ENCODE results near the gene ALB. TPM values are rescaled to one million over a fixed set of nuclear protein-coding genes. Genes with fewer than 3 reads are reported as not detected.

ALB gene
- total and polyA plus RNA-seq, 2 of the 8 experiments (the other 6 are each of a cell fraction or from before 2014, with no cell fraction given) = 0.12 TPM; not detected in 1

DNA sequence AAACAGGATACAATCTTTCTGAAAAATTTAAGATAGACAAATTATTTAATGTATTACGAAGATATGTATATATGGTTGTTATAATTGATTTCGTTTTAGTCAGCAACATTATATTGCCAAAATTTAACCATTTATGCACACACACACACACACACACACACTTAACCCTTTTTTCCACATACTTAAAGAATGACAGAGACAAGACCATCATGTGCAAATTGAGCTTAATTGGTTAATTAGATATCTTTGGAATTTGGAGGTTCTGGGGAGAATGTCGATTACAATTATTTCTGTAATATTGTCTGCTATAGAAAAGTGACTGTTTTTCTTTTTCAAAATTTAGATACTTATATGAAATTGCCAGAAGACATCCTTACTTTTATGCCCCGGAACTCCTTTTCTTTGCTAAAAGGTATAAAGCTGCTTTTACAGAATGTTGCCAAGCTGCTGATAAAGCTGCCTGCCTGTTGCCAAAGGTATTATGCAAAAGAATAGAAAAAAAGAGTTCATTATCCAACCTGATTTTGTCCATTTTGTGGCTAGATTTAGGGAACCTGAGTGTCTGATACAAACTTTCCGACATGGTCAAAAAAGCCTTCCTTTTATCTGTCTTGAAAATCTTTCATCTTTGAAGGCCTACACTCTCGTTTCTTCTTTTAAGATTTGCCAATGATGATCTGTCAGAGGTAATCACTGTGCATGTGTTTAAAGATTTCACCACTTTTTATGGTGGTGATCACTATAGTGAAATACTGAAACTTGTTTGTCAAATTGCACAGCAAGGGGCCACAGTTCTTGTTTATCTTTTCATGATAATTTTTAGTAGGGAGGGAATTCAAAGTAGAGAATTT, 5.2 kb downstream of the ALB start:
- Histone ChIP-seq H4K91ac (replicated peaks; ENCODE audit: insufficient read length, low read length) (no peak overlapping the region), H3K9me3 (ENCODE audit: insufficient read depth in 2 of 2, low read depth in 1 of 2, low read length in 1 of 2) (no peaks in the 10 kb centered on the region), H2BK120ac (replicated peaks; ENCODE audit: low read depth, low read length) (no peak overlapping the region), H3K4me3 (ENCODE audit: extremely low read depth in 1 of 4, insufficient read depth in 2 of 4, low read depth in 3 of 4, low read length in 4 of 4) (no peak overlapping the region), H3K79me1 (ENCODE audit: low read depth, low read length) (no peaks in the 10 kb centered on the region), H3K56ac (replicated peaks; ENCODE audit: insufficient read length, low read depth, low read length) (no peak overlapping the region), H2BK20ac (ENCODE audit: low read length) (no peak overlapping the region), H3K9ac (replicated peaks in 1 of 4; ENCODE audit: extremely low read depth in 1 of 4, low read depth in 3 of 4, low read length in 3 of 4) (no peak overlapping the region), H3K27me3 (replicated peaks in 1 of 4; ENCODE audit: control insufficient read depth in 3 of 4, extremely low read depth in 1 of 4, insufficient read depth in 3 of 4, low read length in 3 of 4) (no peaks in the 10 kb centered on the region), H2BK5ac (ENCODE audit: low read depth, low read length) (no peak overlapping the region), H2AFZ (ENCODE audit: low read length) (no peak overlapping the region), H3K4ac (replicated peaks; ENCODE audit: insufficient read length, low read depth, low read length) (no peak overlapping the region), H3K23ac (ENCODE audit: insufficient read length) (no peak overlapping the region), H3K79me2 (ENCODE audit: control insufficient read depth in 1 of 2, insufficient read depth in 2 of 2, low read length in 2 of 2) (no peaks in the 10 kb centered on the region), H4K5ac (ENCODE audit: insufficient read length, low read depth, low read length) (no peak overlapping the region), H4K8ac (ENCODE audit: extremely low read depth, insufficient read depth, low read length) (no peak overlapping the region), H4K20me1 (replicated peaks in 1 of 2; ENCODE audit: control insufficient read depth in 1 of 2, insufficient read depth in 2 of 2, low read length in 2 of 2) (no peaks in the 10 kb centered on the region), H2AK5ac (ENCODE audit: low read depth, low read length) (no peak overlapping the region), H3K23me2 (ENCODE audit: low read depth, low read length) (no peaks in the 10 kb centered on the region), H2BK12ac (ENCODE audit: low read depth, low read length) (no peak overlapping the region), H3K4me2 (ENCODE audit: insufficient read depth in 1 of 2, low read depth in 2 of 2, low read length in 2 of 2) (no peak overlapping the region), H3K4me1 (replicated peaks in 1 of 4; ENCODE audit: control insufficient read depth in 3 of 4, insufficient read depth in 4 of 4, low read length in 3 of 4) (peaks cover 0 to 4% (median 1%) of the 10 kb centered on the region in 4 experiments; a peak in 2 of 7 replicates), H3K14ac (ENCODE audit: insufficient read length) (no peak overlapping the region), H3K27ac (ENCODE audit: low read depth, low read length) (no peak overlapping the region), H3K36me3 (ENCODE audit: control insufficient read depth in 2 of 4, insufficient read depth in 4 of 4, low read length in 3 of 4) (no peaks in the 10 kb centered on the region), H3K18ac (ENCODE audit: extremely low read depth, low read length) (no peak overlapping the region), H2BK15ac (ENCODE audit: low read length) (no peak overlapping the region)
- DNase-seq (ENCODE audit: low read depth in 1 of 2, low spot score in 2 of 2) = no peak
- WGBS, 2 experiments (ENCODE audit: extremely low coverage in 1 of 2, insufficient coverage in 1 of 2, insufficient read length in 1 of 2, insufficient replicate concordance in 2 of 2, low coverage in 1 of 2, low lambda C conversion rate in 2 of 2, missing lambda C conversion rate in 1 of 2) = 88% methylated on average over 6 of the region's 6 CpGs; no CpG with 5 or more reads in 1 of the 2 experiments
- ChIA-PET CTCF (ENCODE audit: partially characterized antibody) (interaction anchor here (0.7 to 2.2 kb wide), 3 partner anchors 37 to 404 kb away, joined by 3 to 5 read pairs (median 3); no protein-coding TSS in a partner anchor), POLR2A (ENCODE audit: partially characterized antibody) (no interaction called here)
- no peak for FAIRE-seq
- TF ChIP-seq HDAC2 (IDR thresholded peaks at IDR 0.05; ENCODE audit: borderline replicate concordance in 1 of 2, low read depth in 2 of 2, low read length in 2 of 2) (no peak), RBBP5 (IDR thresholded peaks at IDR 0.05; ENCODE audit: borderline replicate concordance, low read depth, low read length) (no peak), CHD1 (IDR thresholded peaks at IDR 0.05; ENCODE audit: low read depth, low read length) (no peak), TBP (IDR thresholded peaks at IDR 0.05; ENCODE audit: low read depth, low read length) (no peak), SIX5 (IDR thresholded peaks at IDR 0.05; ENCODE audit: low read depth, low read length) (no peak), EZH2 (IDR thresholded peaks at IDR 0.05; ENCODE audit: low read depth, low read length, severe bottlenecking) (no peak), EP300 (IDR thresholded peaks at IDR 0.05; ENCODE audit: borderline replicate concordance in 1 of 2, low read depth in 2 of 2, low read length in 2 of 2) (no peak), CBX5 (IDR thresholded peaks at IDR 0.05; ENCODE audit: low read depth, low read length) (no peak), TAF7 (optimal IDR thresholded peaks at IDR 0.05; ENCODE audit: borderline replicate concordance, low read depth, low read length) (no peak), E2F6 (IDR thresholded peaks at IDR 0.05) (no peak), FOSL1 (IDR thresholded peaks at IDR 0.05; ENCODE audit: insufficient read depth, low read depth, low read length) (no peak)

Data from H1 (cell line).